GM21390 (cell line): Measurements from ENCODE around the gene TMEM163.
A peak's percentile ranks its signal among the peaks of the same experiment; 100 is the strongest.

Experiments
- ATAC-seq: cut with Tn5 transposase; IDR thresholded peaks from one replicate; pipeline ENCODE4 v1.9.1; 2021; ENCODE audit not compliant: unreplicated experiment

TMEM163 gene

GRCh38 chr2:134583997-134584520 lies 134.7 kb downstream of the TMEM163 start:
- no peak for ATAC-seq

GRCh38 chr2:134583462-134583861 lies 135.3 kb downstream of the TMEM163 start:
- ATAC-seq, result no peak

- no peak for ATAC-seq
Observed at GRCh38 chr2:134582547-134582899, 136.3 kb downstream of the TMEM163 start.

- peak; percentile 85 for ATAC-seq
Observed at GRCh38 chr2:134581877-134582546, 136.8 kb downstream of the TMEM163 start.

- ATAC-seq, result no peak
Observed at GRCh38 chr2:134578316-134578715, 140.5 kb downstream of the TMEM163 start.

- ATAC-seq, result no peak
Observed at GRCh38 chr2:134576478-134576877, 142.3 kb downstream of the TMEM163 start.

- no peak for ATAC-seq
Observed at GRCh38 chr2:134575888-134576287, 142.9 kb downstream of the TMEM163 start.

GRCh38 chr2:134574611-134575330 lies 144.0 kb downstream of the TMEM163 start:
- ATAC-seq, result no peak

- ATAC-seq, result no peak
Observed at GRCh38 chr2:134573724-134574123, 145.1 kb downstream of the TMEM163 start.

GRCh38 chr2:134573085-134573370 lies 145.8 kb downstream of the TMEM163 start:
- ATAC-seq, result no peak

- no peak for ATAC-seq
Observed at GRCh38 chr2:134572314-134573084, 146.3 kb downstream of the TMEM163 start.

GRCh38 chr2:134570676-134571075 lies 148.1 kb downstream of the TMEM163 start:
- ATAC-seq, result no peak

GRCh38 chr2:134568413-134568812 lies 150.4 kb downstream of the TMEM163 start:
- ATAC-seq, result no peak

- no peak for ATAC-seq
Observed at GRCh38 chr2:134567666-134568065, 151.1 kb downstream of the TMEM163 start.

- peak; percentile 10 for ATAC-seq
Observed at GRCh38 chr2:134564955-134565354, 153.8 kb downstream of the TMEM163 start.

- peak; percentile 64 for ATAC-seq
Observed at GRCh38 chr2:134564549-134564948, 154.3 kb downstream of the TMEM163 start.

GRCh38 chr2:134558208-134558830 lies 160.5 kb downstream of the TMEM163 start:
- no peak for ATAC-seq

- no peak for ATAC-seq
Observed at GRCh38 chr2:134555411-134555810, 163.4 kb downstream of the TMEM163 start.

- ATAC-seq, result no peak
Observed at GRCh38 chr2:134553657-134554056, 165.1 kb downstream of the TMEM163 start.

GRCh38 chr2:134550566-134551164 lies 168.1 kb downstream of the TMEM163 start:
- ATAC-seq, result no peak

GRCh38 chr2:134549104-134549503 lies 169.7 kb downstream of the TMEM163 start:
- ATAC-seq, result no peak
